ENCODE measurements around the gene CACNB2. TPM values are rescaled to one million over a fixed set of nuclear protein-coding genes. Genes with fewer than 3 reads are reported as not detected.

Gene CACNB2
- total and polyA plus RNA-seq, 2 experiments from 2014 or later: 4.6 to 5.3 TPM

DNA sequence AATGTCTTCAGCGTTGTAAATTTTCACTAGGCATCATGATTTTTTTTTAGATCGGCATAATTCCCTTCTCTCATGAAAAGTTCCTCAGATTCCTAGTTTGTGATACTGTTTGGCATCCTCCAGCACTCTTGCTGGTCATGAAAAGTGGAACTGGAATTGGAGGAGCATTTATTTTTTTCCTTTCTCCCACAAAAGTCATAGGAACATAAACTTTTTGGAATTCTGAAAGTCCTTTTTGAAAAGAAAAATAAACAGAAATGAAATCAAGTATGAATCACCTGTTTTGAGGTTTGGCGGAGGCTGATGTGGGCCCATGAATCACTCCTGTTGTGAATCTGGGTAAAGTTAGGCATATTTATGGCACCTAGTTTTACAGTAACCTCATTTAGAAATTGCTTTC, 17.7 kb downstream of the CACNB2 start:
- Histone ChIP-seq H4K20me1 (ENCODE audit: insufficient read depth, poor library complexity, severe bottlenecking) (no peaks in the 10 kb centered on the region), H3K27me3 (no peaks in the 10 kb centered on the region), H3K9me3 (ENCODE audit: low read depth) (no peaks in the 10 kb centered on the region), H3K4me1 (ENCODE audit: insufficient read depth) (peaks cover 11% of the 10 kb centered on the region), H3K4me2 (no peak overlapping the region), H2AFZ (no peak overlapping the region), H3K9me2 (replicated peaks; ENCODE audit: insufficient read depth) (no peaks in the 10 kb centered on the region), H3K36me3 (replicated peaks; ENCODE audit: insufficient read depth, low read depth) (no peaks in the 10 kb centered on the region), H3K27ac (no peak overlapping the region), H3K79me2 (no peaks in the 10 kb centered on the region), H3K4me3 (no peak overlapping the region)
- DNase-seq (ENCODE audit: low spot score): no peak
- TF ChIP-seq, protein P1, sequence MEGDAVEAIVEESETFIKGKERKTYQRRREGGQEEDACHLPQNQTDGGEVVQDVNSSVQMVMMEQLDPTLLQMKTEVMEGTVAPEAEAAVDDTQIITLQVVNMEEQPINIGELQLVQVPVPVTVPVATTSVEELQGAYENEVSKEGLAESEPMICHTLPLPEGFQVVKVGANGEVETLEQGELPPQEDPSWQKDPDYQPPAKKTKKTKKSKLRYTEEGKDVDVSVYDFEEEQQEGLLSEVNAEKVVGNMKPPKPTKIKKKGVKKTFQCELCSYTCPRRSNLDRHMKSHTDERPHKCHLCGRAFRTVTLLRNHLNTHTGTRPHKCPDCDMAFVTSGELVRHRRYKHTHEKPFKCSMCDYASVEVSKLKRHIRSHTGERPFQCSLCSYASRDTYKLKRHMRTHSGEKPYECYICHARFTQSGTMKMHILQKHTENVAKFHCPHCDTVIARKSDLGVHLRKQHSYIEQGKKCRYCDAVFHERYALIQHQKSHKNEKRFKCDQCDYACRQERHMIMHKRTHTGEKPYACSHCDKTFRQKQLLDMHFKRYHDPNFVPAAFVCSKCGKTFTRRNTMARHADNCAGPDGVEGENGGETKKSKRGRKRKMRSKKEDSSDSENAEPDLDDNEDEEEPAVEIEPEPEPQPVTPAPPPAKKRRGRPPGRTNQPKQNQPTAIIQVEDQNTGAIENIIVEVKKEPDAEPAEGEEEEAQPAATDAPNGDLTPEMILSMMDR (IDR thresholded peaks at IDR 0.05; ENCODE audit: poor library complexity): no peak
- TF ChIP-seq EZH2phosphoT487 (IDR thresholded peaks at IDR 0.05; ENCODE audit: low read depth, severe bottlenecking, unreplicated experiment): no peak
- TF ChIP-seq EZH2 (IDR thresholded peaks at IDR 0.05; ENCODE audit: borderline replicate concordance): no peak
- WGBS (ENCODE audit: low lambda C conversion rate, missing lambda C conversion rate): 90% methylated on average over 3 of the region's 3 CpGs

DNA sequence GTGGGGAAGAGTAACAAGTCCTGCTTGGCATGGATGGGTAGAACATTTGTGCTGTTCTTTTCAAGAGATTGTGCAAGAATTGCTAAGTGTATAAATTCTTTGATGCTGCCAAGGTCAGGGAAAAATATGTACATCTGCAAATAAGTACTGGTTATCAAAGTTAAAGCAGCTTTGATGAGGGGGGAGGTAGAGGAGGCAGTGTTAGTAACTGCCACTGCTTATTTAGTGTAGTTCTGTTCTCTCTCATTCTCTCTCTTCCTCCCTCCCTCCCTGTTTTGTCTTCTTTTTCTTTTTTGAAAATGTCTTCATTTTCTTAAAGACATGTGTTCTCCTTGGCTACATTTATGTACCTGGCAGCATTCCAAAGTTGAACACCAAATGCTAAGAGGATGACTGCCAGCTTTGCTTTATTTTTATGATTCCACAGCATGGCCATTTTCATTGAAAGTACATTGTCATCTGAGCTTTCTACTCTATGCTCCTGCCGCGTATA, 18.6 kb downstream of the CACNB2 start:
- H3K27me3 ChIP-seq: no peaks in the 10 kb centered on the region
- H3K4me3 ChIP-seq: no peak overlapping the region
- no peaks in the 10 kb centered on the region for H3K79me2 ChIP-seq
- H3K4me2 ChIP-seq: peak overlapping the region; percentile 56
- no peaks in the 10 kb centered on the region for H4K20me1 ChIP-seq (ENCODE audit: insufficient read depth, poor library complexity, severe bottlenecking)
- DNase-seq (ENCODE audit: low spot score): no peak
- H3K27ac ChIP-seq: peak overlapping the region; percentile 3
- no peak for TF ChIP-seq EZH2 (IDR thresholded peaks at IDR 0.05; ENCODE audit: borderline replicate concordance)
- no peak for TF ChIP-seq EZH2phosphoT487 (IDR thresholded peaks at IDR 0.05; ENCODE audit: low read depth, severe bottlenecking, unreplicated experiment)
- TF ChIP-seq, protein P1 (IDR thresholded peaks at IDR 0.05; ENCODE audit: poor library complexity): no peak
- no peaks in the 10 kb centered on the region for H3K36me3 ChIP-seq (replicated peaks; ENCODE audit: insufficient read depth, low read depth)
- H2AFZ ChIP-seq: no peak overlapping the region
- no peaks in the 10 kb centered on the region for H3K9me2 ChIP-seq (replicated peaks; ENCODE audit: insufficient read depth)
- WGBS (ENCODE audit: low lambda C conversion rate, missing lambda C conversion rate): 60% methylated on average over 2 of the region's 2 CpGs
- H3K9me3 ChIP-seq (ENCODE audit: low read depth): no peaks in the 10 kb centered on the region
- H3K4me1 ChIP-seq (ENCODE audit: insufficient read depth): peaks cover 12% of the 10 kb centered on the region

DNA sequence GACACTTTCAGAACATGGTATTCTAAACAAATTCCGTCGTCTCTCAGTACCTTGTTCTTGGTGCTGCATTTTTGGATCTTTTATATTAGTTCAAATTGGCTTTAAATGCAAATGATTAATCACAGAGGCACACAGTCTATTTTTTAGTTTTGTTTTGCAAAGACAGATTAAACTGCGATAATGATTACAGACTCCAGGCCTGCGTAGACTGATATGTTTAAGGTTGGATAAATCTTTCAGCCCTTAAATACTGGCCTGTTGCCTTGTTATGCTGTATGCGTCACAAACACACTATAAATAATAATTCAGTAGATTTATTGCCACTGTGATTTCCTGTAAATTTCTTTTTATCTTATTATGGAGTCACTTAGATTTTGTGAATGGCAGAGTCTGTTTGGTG, 19.3 kb downstream of the CACNB2 start:
- 70% methylated on average over 5 of the region's 5 CpGs for WGBS (ENCODE audit: low lambda C conversion rate, missing lambda C conversion rate)
- H3K4me1 ChIP-seq (ENCODE audit: insufficient read depth): peaks cover 19% of the 10 kb centered on the region
- H3K4me3 ChIP-seq: no peak overlapping the region
- H3K9me3 ChIP-seq (ENCODE audit: low read depth): no peaks in the 10 kb centered on the region
- TF ChIP-seq EZH2 (IDR thresholded peaks at IDR 0.05; ENCODE audit: borderline replicate concordance) (no peak), EZH2phosphoT487 (IDR thresholded peaks at IDR 0.05; ENCODE audit: low read depth, severe bottlenecking, unreplicated experiment) (no peak)
- TF ChIP-seq, protein P1 (IDR thresholded peaks at IDR 0.05; ENCODE audit: poor library complexity): no peak
- H3K27ac ChIP-seq: peak overlapping the region; percentile 3
- no peaks in the 10 kb centered on the region for H3K9me2 ChIP-seq (replicated peaks; ENCODE audit: insufficient read depth)
- peak overlapping the region; percentile 56 for H3K4me2 ChIP-seq
- no peak overlapping the region for H2AFZ ChIP-seq
- no peaks in the 10 kb centered on the region for H3K79me2 ChIP-seq
- H4K20me1 ChIP-seq (ENCODE audit: insufficient read depth, poor library complexity, severe bottlenecking): no peaks in the 10 kb centered on the region
- H3K36me3 ChIP-seq (replicated peaks; ENCODE audit: insufficient read depth, low read depth): no peaks in the 10 kb centered on the region
- no peak for DNase-seq (ENCODE audit: low spot score)
- H3K27me3 ChIP-seq: no peaks in the 10 kb centered on the region

All from hepatocyte (in vitro differentiated cells).